HepG2 (cell line): ENCODE results near the gene KCTD4. TPM values are rescaled to one million over a fixed set of nuclear protein-coding genes. Genes with fewer than 3 reads are reported as not detected.

Source experiments
- ASH2L ChIP-seq: fragments of 300-600, 200-600 bp; sonication (generic); IDR thresholded peaks from 2 replicates; pipeline ENCODE4 v1.7.0; 2017; ENCODE audit warnings: low read depth, mild to moderate bottlenecking, moderate library complexity, mixed read lengths, low read length; ENCODE audit not compliant: insufficient read length
- EHMT2 ChIP-seq: fragments of 200-600 bp; sonication (generic); IDR thresholded peaks from 2 replicates; pipeline ENCODE4 v1.7.0; 2017; ENCODE audit warnings: antibody characterized with exemption, low read depth, low read length, borderline replicate concordance
- ELF3 ChIP-seq: IDR thresholded peaks from 2 replicates; pipeline ENCODE4 v1.6.1; 2016; ENCODE audit warnings: missing genetic modification reagents, missing compliant biosample characterization
- EP300 ChIP-seq, 3 experiments: sonication (generic) in 1 of 3; formaldehyde crosslinking in 1 of 3; IDR thresholded peaks; 2 replicates each; pipeline versions ENCODE4 v1.5.1 to v1.6.1; 2011 to 2020; ENCODE audit warnings: low read depth in 2 of 3, low read length in 2 of 3, borderline replicate concordance in 1 of 3, improper control_type of control experiment in 1 of 3, mild to moderate bottlenecking in 1 of 3, missing genetic modification reagents in 1 of 3, moderate library complexity in 1 of 3
- FIP1L1 ChIP-seq: fragments of 200-400 bp; formaldehyde crosslinking; IDR thresholded peaks from 2 replicates; pipeline ENCODE4 v1.6.1; 2018; ENCODE audit warnings: low read depth, mild to moderate bottlenecking, low read length, moderate library complexity, borderline replicate concordance; ENCODE audit not compliant: insufficient read depth
- FOXK2 ChIP-seq: fragments of 450-650 bp; IDR thresholded peaks from 2 replicates; pipeline ENCODE4 v1.6.1; 2016
- GATAD2A ChIP-seq: IDR thresholded peaks from 2 replicates; pipeline ENCODE4 v1.6.1; 2016
- HNF4G ChIP-seq, 2 experiments: sonication (generic) in 1 of 2; formaldehyde crosslinking in 1 of 2; IDR thresholded peaks; 2 replicates each; pipeline versions ENCODE4 v1.4.0 to v1.6.1; 2011 to 2020; ENCODE audit warnings: borderline replicate concordance in 2 of 2, low read depth in 2 of 2, mild to moderate bottlenecking in 2 of 2, low read length in 1 of 2, missing genetic modification reagents in 1 of 2, moderate library complexity in 1 of 2
- MAFG ChIP-seq: sonication (generic); formaldehyde crosslinking; IDR thresholded peaks from 2 replicates; pipeline ENCODE4 v1.5.1; 2020; ENCODE audit warnings: mild to moderate bottlenecking, missing genetic modification reagents
- NCOR1 ChIP-seq: fragments of 200-600 bp; sonication (generic); IDR thresholded peaks from 2 replicates; pipeline ENCODE4 v1.7.0; 2017; ENCODE audit warnings: antibody characterized with exemption, low read length, borderline replicate concordance
- SIN3A ChIP-seq: IDR thresholded peaks from 2 replicates; pipeline ENCODE4 v1.6.1; 2011; ENCODE audit warnings: low read depth, mild to moderate bottlenecking, control low read depth, low read length, borderline replicate concordance
- ZNF205 ChIP-seq: IDR thresholded peaks from 2 replicates; pipeline ENCODE4 v1.6.1; 2018; ENCODE audit warnings: missing biosample characterization, missing genetic modification reagents
- ZNF644 ChIP-seq: IDR thresholded peaks from 2 replicates; pipeline ENCODE4 v1.6.1; 2016; ENCODE audit warnings: low read depth
- ZNF703 ChIP-seq: sonication (generic); formaldehyde crosslinking; IDR thresholded peaks from 2 replicates; pipeline ENCODE4 v1.5.1; 2020; ENCODE audit warnings: missing genetic modification reagents, mild to moderate bottlenecking, moderate library complexity, borderline replicate concordance
- ZNF777 ChIP-seq: sonication (generic); formaldehyde crosslinking; IDR thresholded peaks from 2 replicates; pipeline ENCODE4 v1.4.0; 2020; ENCODE audit warnings: missing genetic modification reagents
- polyA plus RNA-seq, 8 experiments: library from polyadenylated mRNA; depleted of rRNA in 3 of 8; stranded (reverse) in 7 of 8; unstranded in 1 of 8; fragments of >200 nt; fragmentation: Illumina TruSeq in 4 of 8; extraction: Trizol in 4 of 8; gene quantifications; 2 replicates each; pipeline versions ENCODE4 v1.2.1 to v1.2.3, GENCODE V29; 2011 to 2016; ENCODE audit warnings: low read depth in 4 of 8, missing spikeins in 1 of 8, mixed read lengths in 1 of 8; ENCODE audit not compliant: insufficient read depth in 1 of 8
- total RNA-seq, 5 experiments: library from RNA; depleted of rRNA; stranded (reverse); fragments of >200 nt; fragmentation: Illumina TruSeq; extraction: Trizol; gene quantifications; 2 replicates each; pipeline ENCODE4 v1.2.3, GENCODE V29; 2016; ENCODE audit warnings: low read depth in 1 of 5
- TF ChIP-seq, protein P1 (sequence below): sonication (generic); formaldehyde crosslinking; IDR thresholded peaks from 2 replicates; pipeline ENCODE4 v1.8.0; 2022; ENCODE audit warnings: low read depth, missing genetic modification reagents
- TF ChIP-seq, protein P2 (sequence below): IDR thresholded peaks from 2 replicates; pipeline ENCODE4 v1.4.0; 2020; ENCODE audit warnings: mild to moderate bottlenecking, missing genetic modification reagents
- TF ChIP-seq, protein P3 (sequence below): sonication (generic); formaldehyde crosslinking; conservative IDR thresholded peaks from 2 replicates; pipeline ENCODE4 v1.4.0; 2020; ENCODE audit warnings: mild to moderate bottlenecking, missing genetic modification reagents, moderate library complexity
- TF ChIP-seq, protein P4 (sequence below): IDR thresholded peaks from 2 replicates; pipeline ENCODE4 v1.6.1; 2016; ENCODE audit warnings: low read depth

KCTD4 gene
- total and polyA plus RNA-seq, 2 of the 13 experiments (the other 11 are each of a cell fraction or from before 2014, with no cell fraction given) = not detected

DNA sequence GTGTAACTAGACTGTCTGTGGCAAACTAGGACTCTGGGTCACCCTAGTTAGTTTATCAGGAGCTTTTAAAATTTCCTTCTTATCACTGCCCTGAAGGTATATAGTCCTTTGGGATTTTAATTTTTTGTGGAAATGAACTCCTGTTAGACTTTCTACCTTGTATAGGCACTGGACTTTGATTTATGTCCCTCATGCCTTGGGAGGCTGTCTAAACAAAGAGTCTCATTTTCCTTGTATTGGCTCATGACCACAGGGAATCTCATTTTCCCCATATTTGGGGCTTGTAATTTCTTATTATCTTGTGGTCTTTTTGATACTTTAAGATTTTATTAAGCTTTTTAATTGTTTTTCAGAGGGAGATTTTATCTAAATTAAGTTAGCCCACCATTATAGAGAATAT is 21.4 kb downstream of the KCTD4 start (continued):
- TF ChIP-seq, protein P1, sequence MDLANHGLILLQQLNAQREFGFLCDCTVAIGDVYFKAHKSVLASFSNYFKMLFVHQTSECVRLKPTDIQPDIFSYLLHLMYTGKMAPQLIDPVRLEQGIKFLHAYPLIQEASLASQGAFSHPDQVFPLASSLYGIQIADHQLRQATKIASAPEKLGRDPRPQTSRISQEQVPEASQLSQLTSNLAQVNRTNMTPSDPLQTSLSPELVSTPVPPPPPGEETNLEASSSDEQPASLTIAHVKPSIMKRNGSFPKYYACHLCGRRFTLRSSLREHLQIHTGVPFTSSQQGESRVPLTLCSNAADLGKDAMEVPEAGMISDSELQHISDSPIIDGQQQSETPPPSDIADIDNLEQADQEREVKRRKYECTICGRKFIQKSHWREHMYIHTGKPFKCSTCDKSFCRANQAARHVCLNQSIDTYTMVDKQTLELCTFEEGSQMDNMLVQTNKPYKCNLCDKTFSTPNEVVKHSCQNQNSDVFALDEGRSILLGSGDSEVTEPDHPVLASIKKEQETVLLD = no peak
- TF ChIP-seq ZNF205 (CRISPR knock-in tag) (no peak), ZNF644 (CRISPR knock-in tag) (peak; percentile 73), GATAD2A (0 out of 2 replicates have a peak, but pooled peaks have one; percentile 27), ASH2L (peak; percentile 23), ELF3 (0 out of 2 replicates have a peak, but pooled peaks have one; percentile 33), MAFG (no peak), SIN3A (no peak), EP300 (IDR thresholded peaks at IDR 0.05; ENCODE audit: low read depth in 2 of 2, low read length in 2 of 2) (0 out of 4 replicates have a peak, but pooled peaks of 1 of the 2 experiments have one; percentile 6), EP300 (CRISPR knock-in tag; IDR thresholded peaks at IDR 0.05; ENCODE audit: borderline replicate concordance) (no peak), EHMT2 (peak; percentile 66; the same call in 1 of the 2 replicates), ZNF703 (no peak), NCOR1 (peak; percentile 61; the same call in 1 of the 2 replicates), HNF4G (IDR thresholded peaks at IDR 0.05; ENCODE audit: borderline replicate concordance, low read depth, low read length) (peak; percentile 66), HNF4G (CRISPR knock-in tag; IDR thresholded peaks at IDR 0.05; ENCODE audit: borderline replicate concordance, low read depth) (no peak), ZNF777 (CRISPR knock-in tag) (no peak), FOXK2 (no peak), FIP1L1 (no peak)
- TF ChIP-seq, protein P2, sequence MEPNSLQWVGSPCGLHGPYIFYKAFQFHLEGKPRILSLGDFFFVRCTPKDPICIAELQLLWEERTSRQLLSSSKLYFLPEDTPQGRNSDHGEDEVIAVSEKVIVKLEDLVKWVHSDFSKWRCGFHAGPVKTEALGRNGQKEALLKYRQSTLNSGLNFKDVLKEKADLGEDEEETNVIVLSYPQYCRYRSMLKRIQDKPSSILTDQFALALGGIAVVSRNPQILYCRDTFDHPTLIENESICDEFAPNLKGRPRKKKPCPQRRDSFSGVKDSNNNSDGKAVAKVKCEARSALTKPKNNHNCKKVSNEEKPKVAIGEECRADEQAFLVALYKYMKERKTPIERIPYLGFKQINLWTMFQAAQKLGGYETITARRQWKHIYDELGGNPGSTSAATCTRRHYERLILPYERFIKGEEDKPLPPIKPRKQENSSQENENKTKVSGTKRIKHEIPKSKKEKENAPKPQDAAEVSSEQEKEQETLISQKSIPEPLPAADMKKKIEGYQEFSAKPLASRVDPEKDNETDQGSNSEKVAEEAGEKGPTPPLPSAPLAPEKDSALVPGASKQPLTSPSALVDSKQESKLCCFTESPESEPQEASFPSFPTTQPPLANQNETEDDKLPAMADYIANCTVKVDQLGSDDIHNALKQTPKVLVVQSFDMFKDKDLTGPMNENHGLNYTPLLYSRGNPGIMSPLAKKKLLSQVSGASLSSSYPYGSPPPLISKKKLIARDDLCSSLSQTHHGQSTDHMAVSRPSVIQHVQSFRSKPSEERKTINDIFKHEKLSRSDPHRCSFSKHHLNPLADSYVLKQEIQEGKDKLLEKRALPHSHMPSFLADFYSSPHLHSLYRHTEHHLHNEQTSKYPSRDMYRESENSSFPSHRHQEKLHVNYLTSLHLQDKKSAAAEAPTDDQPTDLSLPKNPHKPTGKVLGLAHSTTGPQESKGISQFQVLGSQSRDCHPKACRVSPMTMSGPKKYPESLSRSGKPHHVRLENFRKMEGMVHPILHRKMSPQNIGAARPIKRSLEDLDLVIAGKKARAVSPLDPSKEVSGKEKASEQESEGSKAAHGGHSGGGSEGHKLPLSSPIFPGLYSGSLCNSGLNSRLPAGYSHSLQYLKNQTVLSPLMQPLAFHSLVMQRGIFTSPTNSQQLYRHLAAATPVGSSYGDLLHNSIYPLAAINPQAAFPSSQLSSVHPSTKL = peak; percentile 22; the same call in 1 of the 2 replicates
- TF ChIP-seq, protein P3, sequence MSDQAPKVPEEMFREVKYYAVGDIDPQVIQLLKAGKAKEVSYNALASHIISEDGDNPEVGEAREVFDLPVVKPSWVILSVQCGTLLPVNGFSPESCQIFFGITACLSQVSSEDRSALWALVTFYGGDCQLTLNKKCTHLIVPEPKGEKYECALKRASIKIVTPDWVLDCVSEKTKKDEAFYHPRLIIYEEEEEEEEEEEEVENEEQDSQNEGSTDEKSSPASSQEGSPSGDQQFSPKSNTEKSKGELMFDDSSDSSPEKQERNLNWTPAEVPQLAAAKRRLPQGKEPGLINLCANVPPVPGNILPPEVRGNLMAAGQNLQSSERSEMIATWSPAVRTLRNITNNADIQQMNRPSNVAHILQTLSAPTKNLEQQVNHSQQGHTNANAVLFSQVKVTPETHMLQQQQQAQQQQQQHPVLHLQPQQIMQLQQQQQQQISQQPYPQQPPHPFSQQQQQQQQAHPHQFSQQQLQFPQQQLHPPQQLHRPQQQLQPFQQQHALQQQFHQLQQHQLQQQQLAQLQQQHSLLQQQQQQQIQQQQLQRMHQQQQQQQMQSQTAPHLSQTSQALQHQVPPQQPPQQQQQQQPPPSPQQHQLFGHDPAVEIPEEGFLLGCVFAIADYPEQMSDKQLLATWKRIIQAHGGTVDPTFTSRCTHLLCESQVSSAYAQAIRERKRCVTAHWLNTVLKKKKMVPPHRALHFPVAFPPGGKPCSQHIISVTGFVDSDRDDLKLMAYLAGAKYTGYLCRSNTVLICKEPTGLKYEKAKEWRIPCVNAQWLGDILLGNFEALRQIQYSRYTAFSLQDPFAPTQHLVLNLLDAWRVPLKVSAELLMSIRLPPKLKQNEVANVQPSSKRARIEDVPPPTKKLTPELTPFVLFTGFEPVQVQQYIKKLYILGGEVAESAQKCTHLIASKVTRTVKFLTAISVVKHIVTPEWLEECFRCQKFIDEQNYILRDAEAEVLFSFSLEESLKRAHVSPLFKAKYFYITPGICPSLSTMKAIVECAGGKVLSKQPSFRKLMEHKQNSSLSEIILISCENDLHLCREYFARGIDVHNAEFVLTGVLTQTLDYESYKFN (CRISPR knock-in tag) = peak; percentile 30; the same call in 1 of the 2 replicates
- TF ChIP-seq, protein P4, sequence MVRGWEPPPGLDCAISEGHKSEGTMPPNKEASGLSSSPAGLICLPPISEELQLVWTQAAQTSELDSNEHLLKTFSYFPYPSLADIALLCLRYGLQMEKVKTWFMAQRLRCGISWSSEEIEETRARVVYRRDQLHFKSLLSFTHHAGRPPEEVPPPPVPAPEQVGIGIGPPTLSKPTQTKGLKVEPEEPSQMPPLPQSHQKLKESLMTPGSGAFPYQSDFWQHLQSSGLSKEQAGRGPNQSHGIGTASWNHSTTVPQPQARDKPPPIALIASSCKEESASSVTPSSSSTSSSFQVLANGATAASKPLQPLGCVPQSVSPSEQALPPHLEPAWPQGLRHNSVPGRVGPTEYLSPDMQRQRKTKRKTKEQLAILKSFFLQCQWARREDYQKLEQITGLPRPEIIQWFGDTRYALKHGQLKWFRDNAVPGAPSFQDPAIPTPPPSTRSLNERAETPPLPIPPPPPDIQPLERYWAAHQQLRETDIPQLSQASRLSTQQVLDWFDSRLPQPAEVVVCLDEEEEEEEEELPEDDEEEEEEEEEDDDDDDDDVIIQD (CRISPR knock-in tag) = peak; percentile 78; the same call in 1 of the 2 replicates
